Muscle layer of duodenum (tissue), 2 donors: ENCODE measurements around the gene CUBN.

Experiments
- H3K27ac ChIP-seq: one replicate; pipeline ENCODE4 v1.7.0; 2013; ENCODE audit warnings: mild to moderate bottlenecking, low read length
- H3K27me3 ChIP-seq: one replicate; pipeline ENCODE4 v1.7.0; 2013; ENCODE audit warnings: low read depth, mild to moderate bottlenecking, control low read depth, low read length
- H3K36me3 ChIP-seq, 2 donors: one replicate each; pipeline ENCODE4 v1.7.0; 2013; ENCODE audit warnings: low read length in 2 of 2, control low read depth in 1 of 2, mild to moderate bottlenecking in 1 of 2; ENCODE audit not compliant: insufficient read depth in 2 of 2, control insufficient read depth in 1 of 2
- H3K4me1 ChIP-seq, 2 donors: one replicate each; pipeline ENCODE4 v1.7.0; 2013; ENCODE audit warnings: low read length in 2 of 2, mild to moderate bottlenecking in 2 of 2, control low read depth in 1 of 2, moderate library complexity in 1 of 2; ENCODE audit not compliant: insufficient read depth in 2 of 2, control insufficient read depth in 1 of 2
- H3K4me3 ChIP-seq, 2 donors: one replicate each; pipeline ENCODE4 v1.7.0; 2013; ENCODE audit warnings: low read length in 2 of 2, low read depth in 1 of 2, mild to moderate bottlenecking in 1 of 2
- H3K9me3 ChIP-seq, 2 donors: one replicate each; pipeline ENCODE4 v1.7.0; 2013; ENCODE audit warnings: low read length in 2 of 2, control low read depth in 1 of 2, mild to moderate bottlenecking in 1 of 2; ENCODE audit not compliant: control insufficient read depth in 1 of 2
- donor health status: healthy.

CUBN gene

GRCh38 chr10:17129741-17130140, at the start of gene CUBN:
TSS of gene CUBN (minus strand) at chr10:17129811. CDS start at chr10:17129765, 46 bp downstream.
- no peak within 1 kb of the TSS for H3K4me3 ChIP-seq
- H3K9me3 ChIP-seq: no peaks in the 10 kb centered on the region
- H3K27ac ChIP-seq: no peak within 1 kb of the TSS
- H3K4me1 ChIP-seq: peaks cover 0 to 3% of the 10 kb centered on the region in 2 donors
- H3K27me3 ChIP-seq: no peaks in the 10 kb centered on the region
- no peaks in the 10 kb centered on the region for H3K36me3 ChIP-seq

- no peaks in the 10 kb centered on the region for H3K9me3 ChIP-seq
- peaks cover 0 to 10% of the 10 kb centered on the region in 2 donors for H3K4me1 ChIP-seq
- H3K4me3 ChIP-seq: no peak overlapping the region
- H3K27ac ChIP-seq: no peak overlapping the region
- no peaks in the 10 kb centered on the region for H3K36me3 ChIP-seq
- H3K27me3 ChIP-seq: no peaks in the 10 kb centered on the region
These were observed 49.4 kb upstream of the CUBN start for GRCh38 chr10:17179002-17179401.

GRCh38 chr10:17178006-17178405, 48.4 kb upstream of the CUBN start:
- H3K36me3 ChIP-seq: no peaks in the 10 kb centered on the region
- no peaks in the 10 kb centered on the region for H3K27me3 ChIP-seq
- no peak overlapping the region for H3K4me3 ChIP-seq
- peaks cover 0 to 10% of the 10 kb centered on the region in 2 donors for H3K4me1 ChIP-seq
- no peaks in the 10 kb centered on the region for H3K9me3 ChIP-seq
- no peak overlapping the region for H3K27ac ChIP-seq

- Histone ChIP-seq H3K4me1 (peaks cover 0 to 10% of the 10 kb centered on the region in 2 donors), H3K4me3 (no peak overlapping the region), H3K27ac (no peak overlapping the region), H3K27me3 (no peaks in the 10 kb centered on the region), H3K36me3 (no peaks in the 10 kb centered on the region), H3K9me3 (no peaks in the 10 kb centered on the region)
These were observed 47.4 kb upstream of the CUBN start for GRCh38 chr10:17177014-17177413.

- Histone ChIP-seq H3K4me1 (peaks cover 0 to 10% of the 10 kb centered on the region in 2 donors), H3K27ac (no peak overlapping the region), H3K36me3 (no peaks in the 10 kb centered on the region), H3K4me3 (no peak overlapping the region), H3K9me3 (no peaks in the 10 kb centered on the region), H3K27me3 (no peaks in the 10 kb centered on the region)
These were observed 46.5 kb upstream of the CUBN start for GRCh38 chr10:17176091-17176490.

GRCh38 chr10:17175551-17175950, 45.9 kb upstream of the CUBN start:
- H3K27ac ChIP-seq: no peak overlapping the region
- H3K4me1 ChIP-seq: peaks cover 0 to 10% of the 10 kb centered on the region in 2 donors
- no peaks in the 10 kb centered on the region for H3K36me3 ChIP-seq
- H3K27me3 ChIP-seq: no peaks in the 10 kb centered on the region
- H3K4me3 ChIP-seq: peak overlapping the region; percentile 22 to 35
- no peaks in the 10 kb centered on the region for H3K9me3 ChIP-seq

GRCh38 chr10:17174626-17175025, 45.0 kb upstream of the CUBN start:
- Histone ChIP-seq H3K4me3 (no peak overlapping the region), H3K27ac (no peak overlapping the region), H3K9me3 (no peaks in the 10 kb centered on the region), H3K4me1 (peaks cover 0 to 10% of the 10 kb centered on the region in 2 donors), H3K27me3 (no peaks in the 10 kb centered on the region), H3K36me3 (no peaks in the 10 kb centered on the region)

GRCh38 chr10:17171141-17171641, 41.6 kb upstream of the CUBN start:
- peaks cover 0 to 10% of the 10 kb centered on the region in 2 donors for H3K4me1 ChIP-seq
- no peak overlapping the region for H3K4me3 ChIP-seq
- H3K36me3 ChIP-seq: no peaks in the 10 kb centered on the region
- no peaks in the 10 kb centered on the region for H3K9me3 ChIP-seq
- no peaks in the 10 kb centered on the region for H3K27me3 ChIP-seq
- H3K27ac ChIP-seq: no peak overlapping the region

- H3K4me3 ChIP-seq: no peak overlapping the region
- no peaks in the 10 kb centered on the region for H3K27me3 ChIP-seq
- peaks cover 0 to 6% of the 10 kb centered on the region in 2 donors for H3K4me1 ChIP-seq
- no peaks in the 10 kb centered on the region for H3K9me3 ChIP-seq
- no peak overlapping the region for H3K27ac ChIP-seq
- no peaks in the 10 kb centered on the region for H3K36me3 ChIP-seq
These were observed 40.2 kb upstream of the CUBN start for GRCh38 chr10:17169803-17170202.

GRCh38 chr10:17166699-17167098, 37.1 kb upstream of the CUBN start:
- H3K27ac ChIP-seq: no peak overlapping the region
- no peak overlapping the region for H3K4me3 ChIP-seq
- no peaks in the 10 kb centered on the region for H3K9me3 ChIP-seq
- H3K4me1 ChIP-seq: no peaks in the 10 kb centered on the region
- no peaks in the 10 kb centered on the region for H3K36me3 ChIP-seq
- no peaks in the 10 kb centered on the region for H3K27me3 ChIP-seq

- H3K9me3 ChIP-seq: no peaks in the 10 kb centered on the region
- H3K36me3 ChIP-seq: no peaks in the 10 kb centered on the region
- no peak overlapping the region for H3K27ac ChIP-seq
- H3K4me3 ChIP-seq: no peak overlapping the region
- no peaks in the 10 kb centered on the region for H3K27me3 ChIP-seq
- H3K4me1 ChIP-seq: no peaks in the 10 kb centered on the region
These were observed 33.2 kb upstream of the CUBN start for GRCh38 chr10:17162828-17163227.

GRCh38 chr10:17161775-17162174, 32.2 kb upstream of the CUBN start:
- no peak overlapping the region for H3K27ac ChIP-seq
- H3K27me3 ChIP-seq: no peaks in the 10 kb centered on the region
- H3K4me3 ChIP-seq: no peak overlapping the region
- H3K4me1 ChIP-seq: no peaks in the 10 kb centered on the region
- no peaks in the 10 kb centered on the region for H3K9me3 ChIP-seq
- H3K36me3 ChIP-seq: no peaks in the 10 kb centered on the region
